ENCODE measurements around the gene DDX5.
"Not testable (repeated sequence)": the region's sequence is repeated elsewhere in the genome, so short reads cannot be mapped to it uniquely, and the experiment has no call there.

DDX5 gene

GRCh38 chr17:64472564-64472963 is 33.5 kb downstream of the DDX5 start:
- TF ChIP-seq, protein P1, sequence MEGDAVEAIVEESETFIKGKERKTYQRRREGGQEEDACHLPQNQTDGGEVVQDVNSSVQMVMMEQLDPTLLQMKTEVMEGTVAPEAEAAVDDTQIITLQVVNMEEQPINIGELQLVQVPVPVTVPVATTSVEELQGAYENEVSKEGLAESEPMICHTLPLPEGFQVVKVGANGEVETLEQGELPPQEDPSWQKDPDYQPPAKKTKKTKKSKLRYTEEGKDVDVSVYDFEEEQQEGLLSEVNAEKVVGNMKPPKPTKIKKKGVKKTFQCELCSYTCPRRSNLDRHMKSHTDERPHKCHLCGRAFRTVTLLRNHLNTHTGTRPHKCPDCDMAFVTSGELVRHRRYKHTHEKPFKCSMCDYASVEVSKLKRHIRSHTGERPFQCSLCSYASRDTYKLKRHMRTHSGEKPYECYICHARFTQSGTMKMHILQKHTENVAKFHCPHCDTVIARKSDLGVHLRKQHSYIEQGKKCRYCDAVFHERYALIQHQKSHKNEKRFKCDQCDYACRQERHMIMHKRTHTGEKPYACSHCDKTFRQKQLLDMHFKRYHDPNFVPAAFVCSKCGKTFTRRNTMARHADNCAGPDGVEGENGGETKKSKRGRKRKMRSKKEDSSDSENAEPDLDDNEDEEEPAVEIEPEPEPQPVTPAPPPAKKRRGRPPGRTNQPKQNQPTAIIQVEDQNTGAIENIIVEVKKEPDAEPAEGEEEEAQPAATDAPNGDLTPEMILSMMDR (IDR thresholded peaks at IDR 0.05; ENCODE audit: low read depth, low read length, missing control alignments) = no peak
- in situ Hi-C loops (cut with HindIII; ENCODE audit: low sequenced_read_pairs) = no loop called here
- no peak for DNase-seq (ENCODE audit: low read depth)
- H3K4me3 ChIP-seq (ENCODE audit: low read depth, low read length) = no peak overlapping the region

GRCh38 chr17:64471440-64471839 is 34.6 kb downstream of the DDX5 start:
- in situ Hi-C loops (cut with HindIII; ENCODE audit: low sequenced_read_pairs) = no loop called here
- TF ChIP-seq, protein P1 (IDR thresholded peaks at IDR 0.05; ENCODE audit: low read depth, low read length, missing control alignments) = no peak
- no peak for DNase-seq (ENCODE audit: low read depth)
- no peak overlapping the region for H3K4me3 ChIP-seq (ENCODE audit: low read depth, low read length)

- no peak for DNase-seq (ENCODE audit: low read depth)
- in situ Hi-C loops (cut with HindIII; ENCODE audit: low sequenced_read_pairs) = no loop called here
These were observed 35.5 kb downstream of the DDX5 start for GRCh38 chr17:64470625-64471024.

DNA sequence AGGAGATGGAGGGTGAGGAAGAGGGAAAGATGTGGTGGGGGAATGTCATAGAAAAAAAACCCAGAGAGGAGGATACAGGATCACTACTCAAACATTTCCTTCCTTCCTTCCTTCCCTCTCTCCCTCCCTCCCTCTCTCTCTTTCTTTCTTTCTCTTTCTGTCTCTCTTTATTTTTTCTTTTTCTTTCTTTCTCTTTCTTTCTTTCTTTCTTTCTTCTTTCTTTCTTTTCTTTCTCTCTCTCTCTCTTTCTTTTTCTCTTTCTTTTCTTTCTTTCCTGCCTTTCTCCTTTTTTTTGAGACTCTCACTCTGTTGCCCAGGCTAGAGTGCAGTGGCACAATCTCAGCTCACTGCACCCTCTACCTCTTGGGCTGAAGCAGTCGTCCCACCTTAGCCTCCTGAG is 39.3 kb downstream of the DDX5 start:
- H3K4me3 ChIP-seq (ENCODE audit: low read depth, low read length); DNase-seq (ENCODE audit: low read depth); in situ Hi-C loops (cut with HindIII; ENCODE audit: low sequenced_read_pairs): not testable (repeated sequence)

More at GRCh38 chr17:64470625-64471024, 35.5 kb downstream of the DDX5 start:
- H3K4me3 ChIP-seq (ENCODE audit: low read depth, low read length) = no peak overlapping the region
- TF ChIP-seq, protein P1 (IDR thresholded peaks at IDR 0.05; ENCODE audit: low read depth, low read length, missing control alignments) = no peak

DNA sequence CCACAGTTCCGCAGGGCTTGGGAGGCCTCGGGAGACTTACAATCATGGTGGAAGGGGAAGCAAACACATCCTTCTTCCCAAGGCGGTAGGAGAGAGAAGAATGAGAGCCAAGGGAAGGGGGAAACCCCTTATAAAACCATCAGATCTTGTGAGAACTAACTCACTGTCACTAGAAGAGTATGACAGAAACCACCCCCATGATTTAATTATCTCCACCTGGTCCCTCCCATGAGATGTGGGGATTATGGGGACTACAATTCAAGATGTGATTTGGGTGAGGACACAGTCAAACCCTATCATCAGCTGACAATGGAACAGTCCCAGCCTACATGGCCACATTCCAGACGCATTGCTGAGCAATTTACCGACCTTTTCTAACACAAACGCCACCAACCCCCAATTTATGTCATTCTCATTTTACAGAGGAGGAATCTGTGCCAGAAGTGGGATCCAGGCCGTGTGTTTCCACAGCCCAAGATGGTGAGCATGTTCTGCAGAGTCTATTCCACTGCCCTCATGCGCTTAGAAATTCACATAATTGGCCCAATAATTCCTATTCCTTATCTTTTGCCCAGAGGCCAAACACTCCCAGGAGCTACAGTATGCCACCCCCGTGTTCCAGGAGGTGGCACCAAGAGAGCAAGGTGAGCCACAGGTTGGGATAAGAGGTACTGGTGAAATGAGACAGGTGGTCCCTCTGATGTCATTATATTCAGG is 39.9 kb downstream of the DDX5 start:
- DNase-seq (ENCODE audit: low read depth) = no peak
- in situ Hi-C loops (cut with HindIII; ENCODE audit: low sequenced_read_pairs) = no loop called here
- no peak overlapping the region for H3K4me3 ChIP-seq (ENCODE audit: low read depth, low read length)
- TF ChIP-seq, protein P1 (IDR thresholded peaks at IDR 0.05; ENCODE audit: low read depth, low read length, missing control alignments) = no peak

DNA sequence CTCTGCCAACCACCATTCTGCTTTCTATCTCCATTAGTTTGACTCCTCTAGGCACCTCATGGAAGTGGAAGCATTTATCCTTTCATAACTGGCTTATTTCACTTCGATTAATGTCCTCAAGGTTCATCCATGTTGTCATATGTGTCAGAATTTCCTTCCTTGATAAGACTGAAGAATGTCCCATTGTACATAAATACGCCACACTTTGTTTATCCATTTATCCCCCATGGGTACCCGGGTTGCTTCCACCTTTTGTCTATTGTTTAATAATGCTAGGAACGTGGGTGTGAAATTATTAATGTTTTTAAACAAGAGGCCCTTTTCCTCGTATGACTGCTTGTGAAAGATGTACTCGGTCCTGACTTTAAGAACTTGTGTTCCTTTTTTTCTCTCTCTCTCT is 44.3 kb downstream of the DDX5 start:
- in situ Hi-C loops (cut with HindIII; ENCODE audit: low sequenced_read_pairs) = no loop called here
- H3K4me3 ChIP-seq (ENCODE audit: low read depth, low read length) = no peak overlapping the region
- no peak for DNase-seq (ENCODE audit: low read depth)
- TF ChIP-seq, protein P1 (IDR thresholded peaks at IDR 0.05; ENCODE audit: low read depth, low read length, missing control alignments) = no peak

DNA sequence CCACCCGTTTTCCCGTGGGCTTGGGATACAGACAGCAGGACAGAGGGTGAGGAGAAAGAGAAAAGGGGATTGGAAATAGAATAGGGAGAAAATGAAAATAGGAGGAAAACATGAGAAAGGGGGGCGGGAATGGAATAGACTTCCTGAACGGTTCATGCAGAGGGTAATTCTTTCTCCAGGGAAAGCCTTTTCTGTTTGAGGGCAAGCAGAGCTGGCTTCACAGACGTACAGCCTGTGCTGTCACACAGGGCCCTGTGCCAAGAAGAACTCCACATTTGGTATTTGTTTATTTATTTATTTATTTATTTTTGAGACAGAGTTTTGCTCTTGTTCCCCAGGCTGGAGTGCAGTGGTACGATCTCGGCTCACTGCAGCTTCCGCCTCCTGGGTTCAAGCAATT is 45.1 kb downstream of the DDX5 start:
- TF ChIP-seq, protein P1 (IDR thresholded peaks at IDR 0.05; ENCODE audit: low read depth, low read length, missing control alignments) = no peak
- in situ Hi-C loops (cut with HindIII; ENCODE audit: low sequenced_read_pairs) = no loop called here
- no peak for DNase-seq (ENCODE audit: low read depth)
- no peak overlapping the region for H3K4me3 ChIP-seq (ENCODE audit: low read depth, low read length)

GRCh38 chr17:64459818-64460217 is 46.3 kb downstream of the DDX5 start:
- in situ Hi-C loops (cut with HindIII; ENCODE audit: low sequenced_read_pairs); DNase-seq (ENCODE audit: low read depth); H3K4me3 ChIP-seq (ENCODE audit: low read depth, low read length): not testable (repeated sequence)

Data from astrocyte of the cerebellum (primary cell).